Right kidney (tissue), 1 donor: ENCODE measurements around the gene DUSP10.
A peak's percentile ranks its signal among the peaks of the same experiment; 100 is the strongest.

ENCODE experiments used
- DNase-seq: peaks from one replicate; pipeline ENCODE4 v3.0.0-alpha.2; 2016

The DUSP10 gene

GRCh38 chr1:221765527-221765926 lies 23.6 kb upstream of the DUSP10 start:
- no peak for DNase-seq

GRCh38 chr1:221762121-221762520 lies 20.2 kb upstream of the DUSP10 start:
- no peak for DNase-seq

- DNase-seq: no peak
Measured at GRCh38 chr1:221761354-221762002, 19.6 kb upstream of the DUSP10 start.

GRCh38 chr1:221760911-221761310 lies 19.0 kb upstream of the DUSP10 start:
- no peak for DNase-seq

GRCh38 chr1:221759436-221759835 lies 17.5 kb upstream of the DUSP10 start:
- DNase-seq: no peak

- DNase-seq: no peak
Measured at GRCh38 chr1:221758455-221758854, 16.6 kb upstream of the DUSP10 start.

GRCh38 chr1:221756830-221757551 lies 15.1 kb upstream of the DUSP10 start:
- no peak for DNase-seq

GRCh38 chr1:221753828-221754188 lies 11.9 kb upstream of the DUSP10 start:
- no peak for DNase-seq

- no peak for DNase-seq
Measured at GRCh38 chr1:221751226-221751887, 9.5 kb upstream of the DUSP10 start.

- no peak for DNase-seq
Measured at GRCh38 chr1:221748981-221749380, 7.1 kb upstream of the DUSP10 start.

- no peak for DNase-seq
Measured at GRCh38 chr1:221747839-221748238, 6.0 kb upstream of the DUSP10 start.

- no peak for DNase-seq
Measured at GRCh38 chr1:221743416-221744208, 1.7 kb upstream of the DUSP10 start.

GRCh38 chr1:221742555-221743415 lies 896 bp upstream of the DUSP10 start:
- peak; percentile 97 for DNase-seq

- no peak for DNase-seq
Measured at GRCh38 chr1:221740993-221741702, 741 bp downstream of the DUSP10 start.

- no peak for DNase-seq
Measured at GRCh38 chr1:221740369-221740992, 1.4 kb downstream of the DUSP10 start.

GRCh38 chr1:221739677-221740025 lies 2.2 kb downstream of the DUSP10 start:
- no peak for DNase-seq

GRCh38 chr1:221739018-221739676 lies 2.7 kb downstream of the DUSP10 start:
- DNase-seq: no peak

GRCh38 chr1:221736714-221737113 lies 5.2 kb downstream of the DUSP10 start:
- DNase-seq: no peak

- no peak for DNase-seq
Measured at GRCh38 chr1:221735999-221736398, 5.9 kb downstream of the DUSP10 start.

- DNase-seq: no peak
Measured at GRCh38 chr1:221734187-221734586, 7.7 kb downstream of the DUSP10 start.
